Stimulated activated CD4-positive, alpha-beta T cell treated with anti-CD3 and anti-CD28 coated beads, TNF-alpha, amount 100 ng/mL, for 4 hours (primary cell): ENCODE results near the gene TAOK1.

Experiments used
- DNase-seq, 3 experiments: peaks; one replicate each; pipeline ENCODE4 v3.0.0-alpha.2; 2020; ENCODE audit warnings: low read depth in 3 of 3

The TAOK1 gene

GRCh38 chr17:29594519-29595090, 204.4 kb downstream of the TAOK1 start:
- DNase-seq = no peak

- no peak for DNase-seq
These were observed 205.2 kb downstream of the TAOK1 start for GRCh38 chr17:29595107-29595942.

- DNase-seq = no peak
These were observed 206.0 kb downstream of the TAOK1 start for GRCh38 chr17:29595943-29596774.

- DNase-seq = no peak
These were observed 206.6 kb downstream of the TAOK1 start for GRCh38 chr17:29596811-29597210.

GRCh38 chr17:29597361-29598172, 207.4 kb downstream of the TAOK1 start:
- DNase-seq = no peak
